ENCODE results near the gene CXCL17.
"Not testable (repeated sequence)": the region's sequence is repeated elsewhere in the genome, so short reads cannot be mapped to it uniquely, and the experiment has no call there.

The CXCL17 gene

GRCh38 chr19:42442833-42443232 is at the start of gene CXCL17:
Gene CXCL17 (minus strand): TSS chr19:42442946. CDS start chr19:42442832, 114 bp downstream.
- DNase-seq = no peak

- no peak for DNase-seq
Observed at GRCh38 chr19:42488783-42489521, 46.2 kb upstream of the CXCL17 start.

GRCh38 chr19:42487798-42488178 is 45.0 kb upstream of the CXCL17 start:
- DNase-seq = no peak

- DNase-seq = no peak
Observed at GRCh38 chr19:42487032-42487797, 44.5 kb upstream of the CXCL17 start.

- DNase-seq = not testable (repeated sequence)
Observed at GRCh38 chr19:42485036-42485435, 42.3 kb upstream of the CXCL17 start.

GRCh38 chr19:42480335-42481095 is 37.8 kb upstream of the CXCL17 start:
- DNase-seq = no peak

GRCh38 chr19:42479736-42480135 is 37.0 kb upstream of the CXCL17 start:
- DNase-seq = no peak

GRCh38 chr19:42478765-42479311 is 36.1 kb upstream of the CXCL17 start:
- no peak for DNase-seq

- DNase-seq = no peak
Observed at GRCh38 chr19:42477933-42478332, 35.2 kb upstream of the CXCL17 start.

- DNase-seq = no peak
Observed at GRCh38 chr19:42477117-42477516, 34.4 kb upstream of the CXCL17 start.

- no peak for DNase-seq
Observed at GRCh38 chr19:42475366-42475765, 32.6 kb upstream of the CXCL17 start.

- no peak for DNase-seq
Observed at GRCh38 chr19:42474743-42475142, 32.0 kb upstream of the CXCL17 start.

GRCh38 chr19:42473686-42474085 is 30.9 kb upstream of the CXCL17 start:
- DNase-seq = no peak

GRCh38 chr19:42472402-42473147 is 29.8 kb upstream of the CXCL17 start:
- DNase-seq = no peak

GRCh38 chr19:42471554-42472249 is 29.0 kb upstream of the CXCL17 start:
- no peak for DNase-seq

GRCh38 chr19:42469311-42470235 is 26.8 kb upstream of the CXCL17 start:
- peak; percentile 39 for DNase-seq

GRCh38 chr19:42468273-42468796 is 25.6 kb upstream of the CXCL17 start:
- DNase-seq = no peak

GRCh38 chr19:42467183-42467760 is 24.5 kb upstream of the CXCL17 start:
- no peak for DNase-seq

- DNase-seq = no peak
Observed at GRCh38 chr19:42466521-42467182, 23.9 kb upstream of the CXCL17 start.

Data from stimulated activated CD8-positive, alpha-beta memory T cell treated with anti-CD3 and anti-CD28 coated beads, Interleukin-4, amount 100 ng/mL, for 48 hours (primary cell).